Esophagus muscularis mucosa (tissue), 3 donors: ENCODE measurements around the gene GABARAP.

Source experiments
- POLR2A ChIP-seq: fragments of 450-650 bp; IDR thresholded peaks from one replicate; pipeline ENCODE4 v1.6.1; 2017; ENCODE audit warnings: antibody characterized with exemption, moderate library complexity, mild to moderate bottlenecking, low read depth
- TF ChIP-seq, protein P1 (sequence below), 3 experiments: fragments of 200-600 bp in 2 of 3; fragments of 450-650 bp in 1 of 3; sonication (generic) in 2 of 3; IDR thresholded peaks; one replicate each; pipeline ENCODE4 v1.5.1; 2017 to 2019; ENCODE audit warnings: antibody characterized with exemption in 3 of 3, mild to moderate bottlenecking in 2 of 3, moderate library complexity in 1 of 3

DNA sequence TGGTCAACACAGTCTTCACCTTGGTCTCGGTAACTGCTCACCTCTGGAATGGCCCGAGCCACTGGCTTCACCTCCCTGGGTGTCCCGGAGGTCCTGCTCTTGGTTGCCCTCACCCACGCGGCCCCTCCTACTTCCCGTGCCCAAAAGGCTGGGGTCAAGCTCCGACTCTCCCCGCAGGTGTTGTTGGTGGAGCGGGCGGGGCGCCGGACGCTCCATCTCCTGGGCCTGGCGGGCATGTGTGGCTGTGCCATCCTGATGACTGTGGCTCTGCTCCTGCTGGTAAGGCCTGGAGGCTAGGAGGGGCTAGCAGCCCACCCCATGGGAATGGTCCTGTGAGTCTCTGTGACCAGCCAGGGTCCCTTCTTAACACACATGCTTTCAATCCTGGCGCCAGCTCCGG, 42.7 kb upstream of the GABARAP start:
- no peak for TF ChIP-seq POLR2A
- TF ChIP-seq, protein P1, sequence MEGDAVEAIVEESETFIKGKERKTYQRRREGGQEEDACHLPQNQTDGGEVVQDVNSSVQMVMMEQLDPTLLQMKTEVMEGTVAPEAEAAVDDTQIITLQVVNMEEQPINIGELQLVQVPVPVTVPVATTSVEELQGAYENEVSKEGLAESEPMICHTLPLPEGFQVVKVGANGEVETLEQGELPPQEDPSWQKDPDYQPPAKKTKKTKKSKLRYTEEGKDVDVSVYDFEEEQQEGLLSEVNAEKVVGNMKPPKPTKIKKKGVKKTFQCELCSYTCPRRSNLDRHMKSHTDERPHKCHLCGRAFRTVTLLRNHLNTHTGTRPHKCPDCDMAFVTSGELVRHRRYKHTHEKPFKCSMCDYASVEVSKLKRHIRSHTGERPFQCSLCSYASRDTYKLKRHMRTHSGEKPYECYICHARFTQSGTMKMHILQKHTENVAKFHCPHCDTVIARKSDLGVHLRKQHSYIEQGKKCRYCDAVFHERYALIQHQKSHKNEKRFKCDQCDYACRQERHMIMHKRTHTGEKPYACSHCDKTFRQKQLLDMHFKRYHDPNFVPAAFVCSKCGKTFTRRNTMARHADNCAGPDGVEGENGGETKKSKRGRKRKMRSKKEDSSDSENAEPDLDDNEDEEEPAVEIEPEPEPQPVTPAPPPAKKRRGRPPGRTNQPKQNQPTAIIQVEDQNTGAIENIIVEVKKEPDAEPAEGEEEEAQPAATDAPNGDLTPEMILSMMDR (IDR thresholded peaks at IDR 0.05) = no peak
